B cell (primary cell): ENCODE measurements around the gene ELANE. TPM values are rescaled to one million over a fixed set of nuclear protein-coding genes. Genes with fewer than 3 reads are reported as not detected.

Experiments
- ATAC-seq: fragments of 200-7000 bp; cut with Tn5 transposase; one replicate; pipeline ENCODE4 v1.10.0; 2021; ENCODE audit warnings: low read depth, mild to moderate bottlenecking, moderate number of reproducible peaks, moderate library complexity
- CTCF ChIA-PET: fragments of 350-600 bp; sonication (Branson Sonifier 250); formaldehyde crosslinking; loops from one replicate; lab custom pipeline; 2021; ENCODE audit warnings: antibody characterized with exemption, inconsistent platforms; lab: Charles Lee
- POLR2A ChIA-PET: fragments of 350-600 bp; sonication (Branson Sonifier 250); formaldehyde crosslinking; loops from one replicate; lab custom pipeline; 2021; ENCODE audit warnings: antibody characterized with exemption; lab: Charles Lee
- DNase-seq: peaks from one replicate; pipeline ENCODE4 v3.0.0; 2013
- H2AFZ ChIP-seq: 2 replicates; pipeline ENCODE4 v1.6.1; 2012; ENCODE audit warnings: mild to moderate bottlenecking, low read depth, low read length; ENCODE audit not compliant: insufficient read depth, poor library complexity, severe bottlenecking
- H3K27ac ChIP-seq, 2 donors: 1 replicate in 1 of 2; 2 replicates in 1 of 2; pipeline ENCODE4 v1.5.1; 2012 to 2013; ENCODE audit warnings: low read length in 2 of 2, mild to moderate bottlenecking in 2 of 2, moderate library complexity in 1 of 2
- H3K27me3 ChIP-seq, 4 experiments: fragments of 200-600 bp in 1 of 4; sonication (generic) in 1 of 4; replicated peaks in 1 of 4; 1 replicate in 2 of 4; 2 replicates in 2 of 4; pipeline versions ENCODE4 v1.6.1 to v1.7.0; 2013 to 2016; ENCODE audit warnings: low read length in 3 of 4, mild to moderate bottlenecking in 2 of 4, mixed read lengths in 1 of 4, moderate library complexity in 1 of 4; ENCODE audit not compliant: insufficient read depth in 4 of 4, control insufficient read depth in 3 of 4; ENCODE audit errors: control extremely low read depth in 1 of 4
- H3K36me3 ChIP-seq, 2 experiments: replicated peaks in 1 of 2; 1 replicate in 1 of 2; 2 replicates in 1 of 2; pipeline versions ENCODE4 v1.6.1 to v1.7.1; 2013; ENCODE audit warnings: low read length in 1 of 2; ENCODE audit not compliant: insufficient read depth in 2 of 2, control insufficient read depth in 1 of 2; ENCODE audit errors: control extremely low read depth in 1 of 2, extremely low read depth in 1 of 2
- H3K4me1 ChIP-seq, 2 donors: fragments of 200-600 bp in 1 of 2; sonication (generic) in 1 of 2; 1 replicate in 1 of 2; 2 replicates in 1 of 2; pipeline versions ENCODE4 v1.5.1 to v1.6.1; 2013 to 2017; ENCODE audit warnings: low read length in 2 of 2; ENCODE audit not compliant: control insufficient read depth in 2 of 2, insufficient read depth in 2 of 2
- H3K4me2 ChIP-seq: replicated peaks from 2 replicates; pipeline ENCODE3; 2012; ENCODE audit warnings: mild to moderate bottlenecking, low read depth, low read length; ENCODE audit not compliant: poor library complexity, severe bottlenecking
- H3K4me3 ChIP-seq, 5 experiments: fragments of 200-600 bp in 1 of 5; sonication (generic) in 1 of 5; 1 replicate in 3 of 5; 2 replicates in 2 of 5; pipeline versions ENCODE4 v1.5.1 to v1.7.0; 2011 to 2016; ENCODE audit warnings: low read length in 4 of 5, mild to moderate bottlenecking in 4 of 5, low read depth in 2 of 5, control low read depth in 1 of 5, moderate library complexity in 1 of 5; ENCODE audit not compliant: insufficient read depth in 1 of 5; ENCODE audit errors: control extremely low read depth in 1 of 5, extremely low read depth in 1 of 5
- H3K79me2 ChIP-seq: fragments of 200-600 bp; sonication (generic); one replicate; pipeline ENCODE4 v1.6.0; 2016; ENCODE audit warnings: low read length; ENCODE audit not compliant: control insufficient read depth, insufficient read depth
- H3K9ac ChIP-seq: fragments of 200-600 bp; sonication (generic); 2 replicates; pipeline ENCODE4 v1.6.1; 2017; ENCODE audit warnings: mild to moderate bottlenecking, low read length, moderate library complexity
- H3K9me3 ChIP-seq, 3 donors: one replicate each; pipeline versions ENCODE4 v1.6.1 to v1.7.1; 2013; ENCODE audit warnings: low read length in 2 of 3; ENCODE audit not compliant: control insufficient read depth in 2 of 3, insufficient read depth in 1 of 3; ENCODE audit errors: control extremely low read depth in 1 of 3
- H4K20me1 ChIP-seq: 2 replicates; pipeline ENCODE4 v1.6.0; 2012; ENCODE audit warnings: mild to moderate bottlenecking, low read length; ENCODE audit not compliant: insufficient read depth, control insufficient read depth, poor library complexity, severe bottlenecking
- H3K27ac Mint-ChIP-seq: one replicate; pipeline ENCODE4 v1.8.0; 2021; ENCODE audit warnings: mixed read lengths
- H3K27me3 Mint-ChIP-seq: one replicate; pipeline ENCODE4 v1.8.0; 2021; ENCODE audit warnings: mixed read lengths
- H3K4me1 Mint-ChIP-seq: one replicate; pipeline ENCODE4 v1.8.0; 2021; ENCODE audit warnings: mixed read lengths
- H3K4me3 Mint-ChIP-seq: one replicate; pipeline ENCODE4 v1.8.0; 2021; ENCODE audit warnings: mixed read lengths
- H3K9me3 Mint-ChIP-seq: one replicate; pipeline ENCODE4 v1.8.0; 2022; ENCODE audit warnings: mixed read lengths; ENCODE audit not compliant: insufficient read depth
- EZH2 ChIP-seq: IDR thresholded peaks from 2 replicates; pipeline ENCODE4 v1.6.1; 2012; ENCODE audit warnings: borderline replicate concordance, low read depth, mild to moderate bottlenecking, moderate library complexity, low read length; ENCODE audit not compliant: insufficient read depth, poor library complexity, severe bottlenecking
- WGBS: methylation state at CpG from one replicate; pipeline ENCODE4 v1.1.5; 2013; ENCODE audit warnings: missing lambda C conversion rate; ENCODE audit not compliant: insufficient coverage; 5-methylcytosine and 5-hydroxymethylcytosine counted together
- intact Hi-C: fragments of 100-400 bp; cut with micrococcal nuclease; formaldehyde crosslinking; loops from one replicate; pipeline ENCODE4 v1.10.0; 2022
- polyA plus RNA-seq: library from polyadenylated mRNA; depleted of rRNA; stranded (reverse); fragments of >200 nt; gene quantifications from 2 replicates; pipeline ENCODE4 v1.2.3, GENCODE V29; 2012
- total RNA-seq, 2 donors: library from RNA; stranded (reverse); fragments of 120-200 nt in 1 of 2; gene quantifications; 1 replicate in 1 of 2; 2 replicates in 1 of 2; pipeline versions ENCODE4 v1.2.3 to v1.2.4, GENCODE V29; 2013 to 2022
- TF ChIP-seq, protein P1 (sequence below): fragments of 200-600 bp; IDR thresholded peaks from one replicate; pipeline ENCODE4 v1.8.0; 2022; ENCODE audit warnings: antibody characterized with exemption, mild to moderate bottlenecking

The ELANE gene
- total and polyA plus RNA-seq, 2 donors (not counting 1 experiment from before 2014, with no cell fraction given), result 0.18 TPM; not detected in 1

DNA sequence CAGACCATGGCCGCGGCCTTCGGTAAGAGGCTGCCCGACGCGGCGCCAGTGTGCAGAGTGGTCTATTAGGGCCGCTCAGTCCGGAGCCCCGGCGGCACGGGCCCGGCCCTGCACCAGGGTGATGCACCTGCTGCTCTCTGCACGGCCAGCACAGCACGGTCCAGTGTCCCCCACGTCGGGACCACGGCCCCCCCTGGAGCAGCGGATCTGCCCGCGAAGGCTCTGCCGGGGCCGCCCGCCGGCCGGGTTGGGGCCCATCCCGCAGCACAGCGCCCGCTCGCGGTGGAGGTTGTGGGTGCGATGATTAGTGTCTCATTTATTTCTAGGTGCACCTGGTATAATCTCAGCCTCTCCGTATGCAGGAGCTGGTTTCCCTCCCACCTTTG, 46.9 kb upstream of the ELANE start:
- DNase-seq, result peak; percentile 27
- H3K4me1 ChIP-seq, result peaks cover 11 to 18% of the 10 kb centered on the region in 2 donors
- 98% methylated on average over 33 of the region's 33 CpGs for WGBS
- peaks cover 100% of the 10 kb centered on the region for H4K20me1 ChIP-seq
- H3K79me2 ChIP-seq, result peaks cover 80% of the 10 kb centered on the region
- no peak overlapping the region for H3K4me3 Mint-ChIP-seq
- no peaks in the 10 kb centered on the region for H3K9me3 ChIP-seq
- no peak overlapping the region for H3K4me3 ChIP-seq
- H3K27ac Mint-ChIP-seq, result no peak overlapping the region
- H3K9ac ChIP-seq, result no peak overlapping the region
- H3K9me3 Mint-ChIP-seq, result no peaks in the 10 kb centered on the region
- H3K27me3 ChIP-seq, result no peaks in the 10 kb centered on the region
- no peak for ATAC-seq
- H3K4me2 ChIP-seq, result no peak overlapping the region
- ChIA-PET CTCF (interaction anchor here (0.7 kb wide), 1 partner anchor 117 kb away, joined by 3 read pairs; no protein-coding TSS in a partner anchor), POLR2A (no interaction called here)
- H3K36me3 ChIP-seq, result peaks cover 6 to 82% of the 10 kb centered on the region in 2 experiments
- no peaks in the 10 kb centered on the region for H3K27me3 Mint-ChIP-seq
- intact Hi-C loops, result no loop called here
- TF ChIP-seq, protein P1, sequence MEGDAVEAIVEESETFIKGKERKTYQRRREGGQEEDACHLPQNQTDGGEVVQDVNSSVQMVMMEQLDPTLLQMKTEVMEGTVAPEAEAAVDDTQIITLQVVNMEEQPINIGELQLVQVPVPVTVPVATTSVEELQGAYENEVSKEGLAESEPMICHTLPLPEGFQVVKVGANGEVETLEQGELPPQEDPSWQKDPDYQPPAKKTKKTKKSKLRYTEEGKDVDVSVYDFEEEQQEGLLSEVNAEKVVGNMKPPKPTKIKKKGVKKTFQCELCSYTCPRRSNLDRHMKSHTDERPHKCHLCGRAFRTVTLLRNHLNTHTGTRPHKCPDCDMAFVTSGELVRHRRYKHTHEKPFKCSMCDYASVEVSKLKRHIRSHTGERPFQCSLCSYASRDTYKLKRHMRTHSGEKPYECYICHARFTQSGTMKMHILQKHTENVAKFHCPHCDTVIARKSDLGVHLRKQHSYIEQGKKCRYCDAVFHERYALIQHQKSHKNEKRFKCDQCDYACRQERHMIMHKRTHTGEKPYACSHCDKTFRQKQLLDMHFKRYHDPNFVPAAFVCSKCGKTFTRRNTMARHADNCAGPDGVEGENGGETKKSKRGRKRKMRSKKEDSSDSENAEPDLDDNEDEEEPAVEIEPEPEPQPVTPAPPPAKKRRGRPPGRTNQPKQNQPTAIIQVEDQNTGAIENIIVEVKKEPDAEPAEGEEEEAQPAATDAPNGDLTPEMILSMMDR, result peak; percentile 18
- no peak for TF ChIP-seq EZH2
- H2AFZ ChIP-seq, result no peak overlapping the region
- H3K27ac ChIP-seq, result no peak overlapping the region
- peaks cover 24% of the 10 kb centered on the region for H3K4me1 Mint-ChIP-seq

DNA sequence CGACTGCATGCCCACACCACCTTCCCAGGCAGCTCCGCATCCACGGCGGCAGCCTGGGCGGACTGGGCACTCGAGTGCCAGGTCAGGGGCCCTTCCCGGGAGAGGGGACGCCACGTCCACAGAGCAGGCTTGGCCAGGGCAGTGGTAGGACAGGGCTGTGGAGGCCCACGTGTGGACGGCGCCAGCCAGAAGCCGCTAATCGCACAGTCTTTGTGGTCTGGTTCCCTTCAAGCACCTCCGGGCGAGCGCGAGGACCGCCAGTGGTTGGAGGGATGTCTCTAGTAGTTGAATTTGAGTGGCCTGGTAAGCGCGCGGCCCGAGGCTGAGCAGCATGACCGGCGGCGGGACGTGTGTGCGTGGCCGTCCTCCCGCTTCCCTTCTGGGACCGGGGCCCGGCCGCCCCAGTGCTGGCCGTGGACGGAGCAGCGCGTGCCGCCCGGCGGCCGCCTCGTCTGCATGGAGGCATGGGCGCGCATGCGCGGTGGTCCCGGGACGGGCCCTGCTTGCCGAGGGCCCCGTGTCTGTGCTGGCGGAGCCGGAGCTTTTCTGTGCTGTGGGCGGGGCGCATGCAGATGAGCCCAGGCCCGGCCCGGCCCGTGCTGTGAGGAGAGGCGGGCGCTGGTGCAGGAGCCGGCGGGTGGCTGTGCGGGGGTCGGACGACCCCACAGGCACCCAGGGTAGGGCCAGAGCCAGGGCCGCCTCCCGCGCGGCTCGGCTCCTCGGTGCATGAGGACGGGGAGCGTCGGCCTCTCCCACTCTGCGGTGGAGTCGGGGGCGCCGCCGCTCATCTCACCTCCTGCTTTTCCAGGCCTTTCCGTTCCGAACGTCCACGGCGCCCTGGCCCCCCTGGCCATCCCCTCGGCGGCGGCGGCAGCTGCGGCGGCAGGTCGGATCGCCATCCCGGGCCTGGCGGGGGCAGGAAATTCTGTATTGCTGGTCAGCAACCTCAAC, 46.2 kb upstream of the ELANE start:
- POLR2A ChIA-PET, result no interaction called here

More for the DNA sequence above, 46.2 kb upstream of the ELANE start:
- WGBS, result 98% methylated on average over 87 of the region's 93 CpGs
- no peak overlapping the region for H3K27ac Mint-ChIP-seq
- intact Hi-C loops, result no loop called here
- no peak overlapping the region for H3K4me3 Mint-ChIP-seq
- peak; percentile 28 for DNase-seq
- CTCF ChIA-PET, result no interaction called here
- Histone ChIP-seq H3K9ac (no peak overlapping the region), H3K9me3 (no peaks in the 10 kb centered on the region), H4K20me1 (peaks cover 100% of the 10 kb centered on the region), H3K27me3 (no peaks in the 10 kb centered on the region), H3K27ac (no peak overlapping the region), H3K4me1 (peaks cover 5 to 11% of the 10 kb centered on the region in 2 donors), H3K4me3 (no peak overlapping the region), H3K36me3 (peaks cover 6 to 83% of the 10 kb centered on the region in 2 experiments), H3K4me2 (no peak overlapping the region), H3K79me2 (peaks cover 73% of the 10 kb centered on the region), H2AFZ (no peak overlapping the region)
- no peaks in the 10 kb centered on the region for H3K9me3 Mint-ChIP-seq
- H3K27me3 Mint-ChIP-seq, result no peaks in the 10 kb centered on the region
- H3K4me1 Mint-ChIP-seq, result peaks cover 18% of the 10 kb centered on the region
- ATAC-seq, result no peak
- TF ChIP-seq, protein P1, result no peak
- TF ChIP-seq EZH2, result no peak
